Caco-2 (cell line): ENCODE data around the gene EXTL1. TPM values are rescaled to one million over a fixed set of nuclear protein-coding genes. Genes with fewer than 3 reads are reported as not detected.

Experiments
- BruUV-seq: library from RNA; stranded (reverse); fragments of 400-500 nt; replicated peaks from 2 replicates; lab custom pipeline; 2021; lab: Mats Ljungman, UMichigan
- CTCF ChIA-PET: fragments of 300-600 bp; sonication (Branson Sonifier 250); formaldehyde crosslinking; loops from one replicate; lab custom pipeline; 2022; ENCODE audit warnings: antibody characterized with exemption; lab: Charles Lee
- POLR2A ChIA-PET: fragments of 300-600 bp; sonication (Branson Sonifier 250); formaldehyde crosslinking; loops from one replicate; lab custom pipeline; 2022; ENCODE audit warnings: antibody characterized with exemption; lab: Charles Lee
- DNase-seq, 2 experiments: peaks; one replicate each; pipeline versions ENCODE4 v3.0.0 to v3.0.0-alpha.2; 2020 to 2022
- H3K27me3 ChIP-seq: replicated peaks from 2 replicates; pipeline ENCODE4 v1.6.0; 2011; ENCODE audit warnings: low read length; ENCODE audit not compliant: control insufficient read depth, insufficient read depth
- H3K36me3 ChIP-seq: 2 replicates; pipeline ENCODE4 v1.5.1; 2011; ENCODE audit warnings: low read length; ENCODE audit not compliant: control insufficient read depth, insufficient read depth
- H3K4me1 ChIP-seq: fragments of 250-450 bp; sonication (Bioruptor Pico); 2 replicates; pipeline ENCODE4 v1.5.1; 2020; ENCODE audit warnings: mild to moderate bottlenecking
- H3K4me3 ChIP-seq: 2 replicates; pipeline ENCODE4 v1.5.1; 2011; ENCODE audit warnings: low read depth, mild to moderate bottlenecking, control low read depth, low read length
- H3K9me3 ChIP-seq: fragments of 250-450 bp; sonication (Bioruptor Pico); 2 replicates; pipeline ENCODE4 v1.5.1; 2020; ENCODE audit warnings: mild to moderate bottlenecking, moderate library complexity
- H3K27ac Mint-ChIP-seq: one replicate; pipeline ENCODE4 v1.8.0; 2022; ENCODE audit warnings: mixed read lengths; ENCODE audit not compliant: unreplicated experiment
- H3K27me3 Mint-ChIP-seq: one replicate; pipeline ENCODE4 v1.8.0; 2022; ENCODE audit warnings: mixed read lengths; ENCODE audit not compliant: insufficient read depth, unreplicated experiment
- H3K36me3 Mint-ChIP-seq: one replicate; pipeline ENCODE4 v1.8.0; 2022; ENCODE audit warnings: mild to moderate bottlenecking, mixed read lengths; ENCODE audit not compliant: insufficient read depth, unreplicated experiment
- H3K4me1 Mint-ChIP-seq: one replicate; pipeline ENCODE4 v1.8.0; 2022; ENCODE audit warnings: low read depth, mixed read lengths; ENCODE audit not compliant: unreplicated experiment
- H3K4me3 Mint-ChIP-seq: one replicate; pipeline ENCODE4 v1.8.0; 2022; ENCODE audit warnings: mild to moderate bottlenecking, moderate library complexity, mixed read lengths; ENCODE audit not compliant: unreplicated experiment
- H3K9me3 Mint-ChIP-seq: one replicate; pipeline ENCODE4 v1.8.0; 2022; ENCODE audit warnings: mixed read lengths; ENCODE audit not compliant: unreplicated experiment
- intact Hi-C: fragments of 100-400 bp; cut with micrococcal nuclease; formaldehyde crosslinking; loops from one replicate; pipeline ENCODE4 v1.10.0; 2022; ENCODE audit not compliant: unreplicated experiment
- total RNA-seq: library from RNA; stranded (reverse); gene quantifications from 2 replicates; pipeline ENCODE4 v1.2.3, GENCODE V29; 2022
- TF ChIP-seq, protein P1 (sequence below), 2 experiments: fragments of 200-600 bp in 1 of 2; IDR thresholded peaks; 1 replicate in 1 of 2; 2 replicates in 1 of 2; pipeline versions ENCODE4 v1.5.1 to v1.8.0; 2011 to 2022; ENCODE audit warnings: antibody characterized with exemption in 1 of 2, control low read depth in 1 of 2, inconsistent platforms in 1 of 2, low read depth in 1 of 2, low read length in 1 of 2, mild to moderate bottlenecking in 1 of 2, moderate library complexity in 1 of 2; ENCODE audit not compliant: insufficient read depth in 1 of 2, severe bottlenecking in 1 of 2, unreplicated experiment in 1 of 2

The EXTL1 gene
- total RNA-seq, 1 experiment from 2014 or later: 0.34 TPM

DNA sequence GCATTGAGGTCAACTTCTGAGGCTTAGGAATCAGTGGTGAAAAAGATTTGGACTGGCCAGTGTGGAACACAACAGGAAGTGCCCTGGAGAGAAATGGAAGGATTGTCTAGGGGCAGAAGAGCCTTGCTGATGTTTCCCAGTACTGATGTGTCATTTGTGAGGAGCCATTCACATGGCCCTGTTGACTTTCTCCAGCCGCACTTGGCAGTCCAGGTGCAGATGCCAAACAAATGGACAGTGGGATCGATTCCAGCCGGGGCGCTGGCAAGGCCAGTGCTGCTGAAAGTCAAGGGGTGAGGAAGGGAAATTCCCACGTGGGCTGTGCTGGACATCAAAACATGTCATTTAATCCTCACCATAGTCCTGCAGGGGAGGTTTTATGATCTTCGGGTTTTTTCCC is 50.7 kb downstream of the EXTL1 start:
- Mint-ChIP-seq H3K4me3 (no peak overlapping the region), H3K36me3 (no peaks in the 10 kb centered on the region), H3K27ac (no peak overlapping the region), H3K4me1 (peaks cover 3% of the 10 kb centered on the region), H3K9me3 (no peaks in the 10 kb centered on the region), H3K27me3 (no peaks in the 10 kb centered on the region)
- Histone ChIP-seq H3K36me3 (no peaks in the 10 kb centered on the region), H3K4me3 (no peak overlapping the region), H3K4me1 (0 out of 2 replicates have a peak, but pooled peaks cover 8% of the 10 kb centered on the region), H3K27me3 (no peaks in the 10 kb centered on the region), H3K9me3 (no peaks in the 10 kb centered on the region)
- intact Hi-C loops: no loop called here
- ChIA-PET POLR2A (no interaction called here), CTCF (no interaction called here)
- BruUV-seq: no TSS peak
- TF ChIP-seq, protein P1, sequence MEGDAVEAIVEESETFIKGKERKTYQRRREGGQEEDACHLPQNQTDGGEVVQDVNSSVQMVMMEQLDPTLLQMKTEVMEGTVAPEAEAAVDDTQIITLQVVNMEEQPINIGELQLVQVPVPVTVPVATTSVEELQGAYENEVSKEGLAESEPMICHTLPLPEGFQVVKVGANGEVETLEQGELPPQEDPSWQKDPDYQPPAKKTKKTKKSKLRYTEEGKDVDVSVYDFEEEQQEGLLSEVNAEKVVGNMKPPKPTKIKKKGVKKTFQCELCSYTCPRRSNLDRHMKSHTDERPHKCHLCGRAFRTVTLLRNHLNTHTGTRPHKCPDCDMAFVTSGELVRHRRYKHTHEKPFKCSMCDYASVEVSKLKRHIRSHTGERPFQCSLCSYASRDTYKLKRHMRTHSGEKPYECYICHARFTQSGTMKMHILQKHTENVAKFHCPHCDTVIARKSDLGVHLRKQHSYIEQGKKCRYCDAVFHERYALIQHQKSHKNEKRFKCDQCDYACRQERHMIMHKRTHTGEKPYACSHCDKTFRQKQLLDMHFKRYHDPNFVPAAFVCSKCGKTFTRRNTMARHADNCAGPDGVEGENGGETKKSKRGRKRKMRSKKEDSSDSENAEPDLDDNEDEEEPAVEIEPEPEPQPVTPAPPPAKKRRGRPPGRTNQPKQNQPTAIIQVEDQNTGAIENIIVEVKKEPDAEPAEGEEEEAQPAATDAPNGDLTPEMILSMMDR (IDR thresholded peaks at IDR 0.05; ENCODE audit: insufficient read depth in 1 of 2, low read depth in 1 of 2, low read length in 1 of 2, severe bottlenecking in 1 of 2, unreplicated experiment in 1 of 2): no peak
- no peak for DNase-seq

DNA sequence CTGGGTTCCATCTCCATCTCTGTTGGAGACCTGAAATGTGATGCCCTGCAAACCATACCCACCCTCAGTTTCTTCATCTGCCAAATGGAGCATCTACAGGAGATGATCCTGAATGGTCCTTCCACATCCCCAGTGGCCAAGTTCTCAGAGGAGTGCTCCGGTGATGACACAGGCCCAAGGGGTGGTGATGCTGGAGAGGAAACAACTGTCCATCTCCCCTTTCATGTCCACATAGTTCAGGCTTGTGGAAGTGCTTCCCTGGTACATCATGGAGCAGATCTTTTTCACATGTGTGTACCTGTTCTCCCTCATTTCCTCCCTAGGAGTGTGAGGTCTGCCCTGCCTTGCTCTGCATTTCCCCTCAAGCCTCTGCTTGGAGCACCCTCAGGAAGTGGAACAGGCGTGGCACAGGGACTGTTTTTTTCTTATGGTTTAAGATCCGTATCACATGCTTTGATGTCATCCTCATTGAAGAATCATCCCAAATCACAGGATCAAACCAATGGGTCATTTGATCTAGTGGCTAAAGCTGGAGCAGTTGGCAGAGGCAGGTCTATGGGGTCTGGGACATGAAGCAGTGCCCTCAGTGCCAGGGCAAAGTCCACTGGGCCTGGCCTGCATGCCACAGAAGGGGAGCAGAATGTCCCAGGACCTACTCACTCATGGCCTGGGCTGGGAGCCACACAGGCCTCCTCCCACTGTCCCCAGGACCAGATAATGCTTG is 54.0 kb downstream of the EXTL1 start:
- no peak overlapping the region for H3K4me3 Mint-ChIP-seq
- Histone ChIP-seq H3K9me3 (no peaks in the 10 kb centered on the region), H3K27me3 (no peaks in the 10 kb centered on the region), H3K36me3 (no peaks in the 10 kb centered on the region), H3K4me3 (no peak overlapping the region), H3K4me1 (peaks cover 36% of the 10 kb centered on the region)
- intact Hi-C loops: no loop called here
- ChIA-PET POLR2A (no interaction called here), CTCF (no interaction called here)
- H3K27me3 Mint-ChIP-seq: no peaks in the 10 kb centered on the region
- no peak for DNase-seq
- no peak overlapping the region for H3K27ac Mint-ChIP-seq
- TF ChIP-seq, protein P1 (IDR thresholded peaks at IDR 0.05; ENCODE audit: insufficient read depth in 1 of 2, low read depth in 1 of 2, low read length in 1 of 2, severe bottlenecking in 1 of 2, unreplicated experiment in 1 of 2): no peak
- peaks cover 6% of the 10 kb centered on the region for H3K4me1 Mint-ChIP-seq
- BruUV-seq: no TSS peak
- peaks cover 5% of the 10 kb centered on the region for H3K36me3 Mint-ChIP-seq
- H3K9me3 Mint-ChIP-seq: no peaks in the 10 kb centered on the region

- H3K36me3 ChIP-seq: no peaks in the 10 kb centered on the region
- Mint-ChIP-seq H3K36me3 (peaks cover 5% of the 10 kb centered on the region), H3K4me3 (no peak overlapping the region), H3K9me3 (no peaks in the 10 kb centered on the region), H3K4me1 (peaks cover 8% of the 10 kb centered on the region), H3K27me3 (no peaks in the 10 kb centered on the region), H3K27ac (no peak overlapping the region)
- ChIA-PET POLR2A (no interaction called here), CTCF (no interaction called here)
- BruUV-seq: no TSS peak
- no peaks in the 10 kb centered on the region for H3K9me3 ChIP-seq
- intact Hi-C loops: no loop called here
- no peak for DNase-seq
- TF ChIP-seq, protein P1 (IDR thresholded peaks at IDR 0.05; ENCODE audit: insufficient read depth in 1 of 2, low read depth in 1 of 2, low read length in 1 of 2, severe bottlenecking in 1 of 2, unreplicated experiment in 1 of 2): no peak
- H3K27me3 ChIP-seq: no peaks in the 10 kb centered on the region
- H3K4me3 ChIP-seq: no peak overlapping the region
- peaks cover 40% of the 10 kb centered on the region for H3K4me1 ChIP-seq
Measured at GRCh38 chr1:26077524-26077923, 55.9 kb downstream of the EXTL1 start.
